ENCODE measurements around the gene AQP12B. TPM values are rescaled to one million over a fixed set of nuclear protein-coding genes. Genes with fewer than 3 reads are reported as not detected.
A peak's percentile ranks its signal among the peaks of the same experiment; 100 is the strongest.

AQP12B gene
- total RNA-seq, 2 experiments from 2014 or later, result not detected

GRCh38 chr2:240635998-240636547 lies 46.6 kb downstream of the AQP12B start:
- Mint-ChIP-seq H3K27me3 (no peaks in the 10 kb centered on the region), H3K4me1 (ENCODE audit: low read depth) (no peaks in the 10 kb centered on the region), H3K9me3 (peaks cover 20% of the 10 kb centered on the region), H3K36me3 (no peaks in the 10 kb centered on the region), H3K27ac (no peak overlapping the region), H3K4me3 (no peak overlapping the region)
- intact Hi-C loops (cut with micrococcal nuclease), result no loop called here
- CTCF ChIA-PET, result no interaction called here
- POLR2A ChIA-PET, result no interaction called here
- DNase-seq, result no peak

- no peak for DNase-seq
- Mint-ChIP-seq H3K9me3 (peaks cover 20% of the 10 kb centered on the region), H3K27ac (no peak overlapping the region), H3K4me1 (ENCODE audit: low read depth) (no peaks in the 10 kb centered on the region), H3K27me3 (no peaks in the 10 kb centered on the region), H3K36me3 (no peaks in the 10 kb centered on the region), H3K4me3 (no peak overlapping the region)
- intact Hi-C loops (cut with micrococcal nuclease), result no loop called here
- POLR2A ChIA-PET, result no interaction called here
- CTCF ChIA-PET, result no interaction called here
Measured at GRCh38 chr2:240635121-240635997, 47.3 kb downstream of the AQP12B start.

GRCh38 chr2:240632306-240632721 lies 50.4 kb downstream of the AQP12B start:
- H3K27me3 Mint-ChIP-seq, result no peaks in the 10 kb centered on the region
- CTCF ChIA-PET, result no interaction called here
- intact Hi-C loops (cut with micrococcal nuclease), result no loop called here
- H3K4me3 Mint-ChIP-seq, result no peak overlapping the region
- H3K9me3 Mint-ChIP-seq, result peaks cover 20% of the 10 kb centered on the region
- H3K36me3 Mint-ChIP-seq, result no peaks in the 10 kb centered on the region
- H3K4me1 Mint-ChIP-seq (ENCODE audit: low read depth), result peaks cover under 1% of the 10 kb centered on the region
- no peak overlapping the region for H3K27ac Mint-ChIP-seq
- POLR2A ChIA-PET, result no interaction called here
- peak; percentile 3 for DNase-seq

- intact Hi-C loops (cut with micrococcal nuclease), result no loop called here
- no peaks in the 10 kb centered on the region for H3K36me3 Mint-ChIP-seq
- peak; percentile 4 for DNase-seq
Measured at GRCh38 chr2:240631548-240632305, 51.0 kb downstream of the AQP12B start.

GRCh38 chr2:240630771-240631547 lies 51.7 kb downstream of the AQP12B start:
- Mint-ChIP-seq H3K27ac (no peak overlapping the region), H3K4me1 (ENCODE audit: low read depth) (peaks cover 11% of the 10 kb centered on the region), H3K9me3 (peaks cover 20% of the 10 kb centered on the region), H3K4me3 (no peak overlapping the region), H3K27me3 (no peaks in the 10 kb centered on the region), H3K36me3 (no peaks in the 10 kb centered on the region)
- CTCF ChIA-PET, result no interaction called here
- DNase-seq, result peak; percentile 3
- POLR2A ChIA-PET, result no interaction called here
- intact Hi-C loops (cut with micrococcal nuclease), result no loop called here

More at GRCh38 chr2:240631548-240632305, 51.0 kb downstream of the AQP12B start:
- Mint-ChIP-seq H3K27me3 (no peaks in the 10 kb centered on the region), H3K4me3 (no peak overlapping the region), H3K9me3 (peaks cover 20% of the 10 kb centered on the region), H3K27ac (no peak overlapping the region), H3K4me1 (ENCODE audit: low read depth) (peaks cover 7% of the 10 kb centered on the region)
- POLR2A ChIA-PET, result no interaction called here
- CTCF ChIA-PET, result no interaction called here

GRCh38 chr2:240629968-240630770 lies 52.5 kb downstream of the AQP12B start:
- Mint-ChIP-seq H3K27me3 (no peaks in the 10 kb centered on the region), H3K27ac (no peak overlapping the region), H3K36me3 (no peaks in the 10 kb centered on the region), H3K4me3 (no peak overlapping the region), H3K4me1 (ENCODE audit: low read depth) (peaks cover 16% of the 10 kb centered on the region), H3K9me3 (peaks cover 20% of the 10 kb centered on the region)
- CTCF ChIA-PET, result no interaction called here
- POLR2A ChIA-PET, result no interaction called here
- intact Hi-C loops (cut with micrococcal nuclease), result loop anchor here (5.0 kb wide), 1 partner anchor 43 kb away; the partner anchor contains the start of gene CAPN10
- DNase-seq, result peak; percentile 5

GRCh38 chr2:240629619-240629967 lies 53.1 kb downstream of the AQP12B start:
- no peak overlapping the region for H3K4me3 Mint-ChIP-seq
- H3K36me3 Mint-ChIP-seq, result no peaks in the 10 kb centered on the region
- ChIA-PET CTCF (no interaction called here), POLR2A (no interaction called here)
- no peak for DNase-seq
- H3K27ac Mint-ChIP-seq, result no peak overlapping the region
- H3K4me1 Mint-ChIP-seq (ENCODE audit: low read depth), result peaks cover 22% of the 10 kb centered on the region
- H3K27me3 Mint-ChIP-seq, result no peaks in the 10 kb centered on the region
- H3K9me3 Mint-ChIP-seq, result peaks cover 17% of the 10 kb centered on the region
- intact Hi-C loops (cut with micrococcal nuclease), result loop anchor here (5.0 kb wide), 1 partner anchor 42 kb away; the partner anchor contains the start of gene CAPN10

GRCh38 chr2:240628808-240629618 lies 53.7 kb downstream of the AQP12B start:
- intact Hi-C loops (cut with micrococcal nuclease), result loop anchor here (5.0 kb wide), 1 partner anchor 42 kb away; the partner anchor contains the start of gene CAPN10
- no peak for DNase-seq
- Mint-ChIP-seq H3K36me3 (no peaks in the 10 kb centered on the region), H3K27me3 (no peaks in the 10 kb centered on the region), H3K27ac (no peak overlapping the region), H3K4me1 (ENCODE audit: low read depth) (peaks cover 27% of the 10 kb centered on the region), H3K9me3 (peaks cover 14% of the 10 kb centered on the region), H3K4me3 (no peak overlapping the region)
- CTCF ChIA-PET, result no interaction called here
- POLR2A ChIA-PET, result no interaction called here

- ChIA-PET CTCF (no interaction called here), POLR2A (no interaction called here)
- Mint-ChIP-seq H3K36me3 (no peaks in the 10 kb centered on the region), H3K27ac (no peak overlapping the region), H3K27me3 (no peaks in the 10 kb centered on the region), H3K4me3 (no peak overlapping the region), H3K9me3 (peaks cover 8% of the 10 kb centered on the region), H3K4me1 (ENCODE audit: low read depth) (peaks cover 27% of the 10 kb centered on the region)
- intact Hi-C loops (cut with micrococcal nuclease), result loop anchor here (5.0 kb wide), 1 partner anchor 41 kb away; the partner anchor contains the start of gene CAPN10
- no peak for DNase-seq
Measured at GRCh38 chr2:240628507-240628807, 54.2 kb downstream of the AQP12B start.

GRCh38 chr2:240627736-240628506 lies 54.8 kb downstream of the AQP12B start:
- Mint-ChIP-seq H3K4me3 (no peak overlapping the region), H3K4me1 (ENCODE audit: low read depth) (peaks cover 29% of the 10 kb centered on the region), H3K27ac (no peak overlapping the region), H3K27me3 (no peaks in the 10 kb centered on the region), H3K36me3 (no peaks in the 10 kb centered on the region), H3K9me3 (peaks cover 3% of the 10 kb centered on the region)
- CTCF ChIA-PET, result interaction anchor here (1.1 kb wide), 1 partner anchor 62 kb away, joined by 3 read pairs; no protein-coding TSS in a partner anchor
- POLR2A ChIA-PET, result interaction anchor here (1.3 kb wide), 1 partner anchor 28 kb away, joined by 3 read pairs; no protein-coding TSS in a partner anchor
- no peak for DNase-seq
- intact Hi-C loops (cut with micrococcal nuclease), result loop anchor here (5.0 kb wide), 1 partner anchor 41 kb away; the partner anchor contains the start of gene CAPN10
